SK-N-SH (cell line): ENCODE results near the gene SH3BP1. TPM values are rescaled to one million over a fixed set of nuclear protein-coding genes. Genes with fewer than 3 reads are reported as not detected.

Source experiments
- CTCF ChIA-PET: fragments of 300-600, 350-600 bp; formaldehyde crosslinking; extraction: SDS; loops from one replicate; lab custom pipeline; 2021; lab: Yijun Ruan, JAX
- POLR2A ChIA-PET: fragments of 350-600 bp; sonication (Branson Sonifier 250); formaldehyde crosslinking; extraction: SDS; loops from one replicate; lab custom pipeline; 2020; ENCODE audit warnings: antibody characterized with exemption, inconsistent platforms; lab: Yijun Ruan, JAX
- DNase-seq: peaks from one replicate; pipeline ENCODE4 v3.0.0; 2012
- H2AFZ ChIP-seq: fragments of 200-600 bp; sonication (generic); 2 replicates; pipeline ENCODE4 v1.8.1; 2016; ENCODE audit warnings: antibody characterized with exemption, mild to moderate bottlenecking, low read depth
- H3F3A ChIP-seq: fragments of 200-600 bp; sonication (generic); replicated peaks from 2 replicates; pipeline ENCODE3; 2016; ENCODE audit warnings: antibody characterized with exemption, mild to moderate bottlenecking; ENCODE audit not compliant: insufficient read depth
- H3K27ac ChIP-seq, 2 experiments: fragments of 200-500 bp in 1 of 2; fragments of 200-600 bp in 1 of 2; sonication (Bioruptor generic) in 1 of 2; sonication (generic), shearing (Covaris generic) in 1 of 2; 2 replicates each; pipeline versions ENCODE4 v1.5.1 to v1.6.1; 2014 to 2016; ENCODE audit warnings: low read depth in 2 of 2, inconsistent platforms in 1 of 2, low read length in 1 of 2, mild to moderate bottlenecking in 1 of 2, mixed read lengths in 1 of 2
- H3K27me3 ChIP-seq: fragments of 200-600 bp; sonication (generic), shearing (Covaris generic); 2 replicates; pipeline ENCODE4 v1.6.1; 2016; ENCODE audit warnings: mixed run types; ENCODE audit not compliant: insufficient read depth
- H3K36me3 ChIP-seq, 2 experiments: fragments of 200-500 bp in 1 of 2; fragments of 200-600 bp in 1 of 2; sonication (Bioruptor generic) in 1 of 2; sonication (generic) in 1 of 2; replicated peaks in 1 of 2; 2 replicates each; pipeline versions ENCODE3 to v1.5.1; 2014 to 2016; ENCODE audit warnings: low read length in 1 of 2, mild to moderate bottlenecking in 1 of 2; ENCODE audit not compliant: insufficient read depth in 2 of 2, control insufficient read depth in 1 of 2
- H3K4me1 ChIP-seq, 2 experiments: fragments of 200-500 bp in 1 of 2; fragments of 200-600 bp in 1 of 2; sonication (Bioruptor generic) in 1 of 2; sonication (generic), shearing (Covaris generic) in 1 of 2; 2 replicates each; pipeline versions ENCODE4 v1.5.1 to v1.6.1; 2014 to 2016; ENCODE audit warnings: low read depth in 1 of 2, low read length in 1 of 2, mixed run types in 1 of 2; ENCODE audit not compliant: insufficient read depth in 2 of 2, control insufficient read depth in 1 of 2
- H3K4me2 ChIP-seq: fragments of 200-600 bp; sonication (generic), shearing (Covaris generic); 2 replicates; pipeline ENCODE4 v1.6.1; 2017; ENCODE audit warnings: mixed run types
- H3K4me3 ChIP-seq, 2 experiments: fragments of 200-500 bp in 1 of 2; fragments of 200-600 bp in 1 of 2; sonication (Bioruptor generic) in 1 of 2; sonication (generic), shearing (Covaris generic) in 1 of 2; 2 replicates each; pipeline versions ENCODE4 v1.5.1 to v1.8.1; 2014 to 2016; ENCODE audit warnings: low read depth in 2 of 2, inconsistent platforms in 1 of 2, low read length in 1 of 2, mild to moderate bottlenecking in 1 of 2, mixed read lengths in 1 of 2, moderate library complexity in 1 of 2
- H3K79me2 ChIP-seq: fragments of 200-600 bp; sonication (generic); 2 replicates; pipeline ENCODE4 v1.8.1; 2017; ENCODE audit warnings: mild to moderate bottlenecking; ENCODE audit not compliant: insufficient read depth
- H3K9ac ChIP-seq: fragments of 200-600 bp; sonication (generic); 2 replicates; pipeline ENCODE4 v1.6.1; 2017; ENCODE audit warnings: mixed run types
- H3K9me2 ChIP-seq: fragments of 200-600 bp; sonication (generic); 2 replicates; pipeline ENCODE4 v1.6.1; 2017; ENCODE audit warnings: mixed run types
- H3K9me3 ChIP-seq: fragments of 200-600 bp; sonication (generic); 2 replicates; pipeline ENCODE4 v1.6.1; 2017; ENCODE audit warnings: mixed run types, mild to moderate bottlenecking, moderate library complexity
- H4K20me1 ChIP-seq: fragments of 200-600 bp; sonication (generic); 2 replicates; pipeline ENCODE4 v1.6.1; 2017; ENCODE audit warnings: mild to moderate bottlenecking, mixed run types; ENCODE audit not compliant: insufficient read depth
- CHD2 ChIP-seq: fragments of 150-350 bp; IDR thresholded peaks from 2 replicates; pipeline ENCODE4 v1.6.1; 2018; ENCODE audit warnings: low read length; ENCODE audit not compliant: partially characterized antibody
- CTCF ChIP-seq: fragments of 200-600 bp; sonication (generic); IDR thresholded peaks from 2 replicates; pipeline ENCODE4 v1.6.1; 2017; ENCODE audit warnings: antibody characterized with exemption, mild to moderate bottlenecking, moderate library complexity
- ELF1 ChIP-seq: IDR thresholded peaks from 2 replicates; pipeline ENCODE4 v1.4.0; 2012
- EP300 ChIP-seq, 2 experiments: IDR thresholded peaks; 2 replicates each; pipeline versions ENCODE4 v1.4.0 to v1.6.1; 2012; ENCODE audit warnings: borderline replicate concordance in 1 of 2, low read depth in 1 of 2, low read length in 1 of 2
- EZH2phosphoT487 ChIP-seq: fragments of 200-600 bp; sonication (generic); IDR thresholded peaks from 2 replicates; pipeline ENCODE4 v1.6.1; 2017; ENCODE audit warnings: low read depth, mixed run types, mild to moderate bottlenecking, antibody characterized with exemption, moderate library complexity, borderline replicate concordance
- FOXJ3 ChIP-seq: sonication (generic); formaldehyde crosslinking; IDR thresholded peaks from 2 replicates; pipeline ENCODE4 v1.5.1; 2020; ENCODE audit warnings: mild to moderate bottlenecking, missing genetic modification reagents
- FOXM1 ChIP-seq: IDR thresholded peaks from 2 replicates; pipeline ENCODE4 v1.4.0; 2012; ENCODE audit warnings: low read depth, mild to moderate bottlenecking
- IRF3 ChIP-seq: fragments of 150-350 bp; IDR thresholded peaks from 2 replicates; pipeline ENCODE4 v1.6.1; 2016; ENCODE audit warnings: mild to moderate bottlenecking, low read depth, low read length
- JUND ChIP-seq: IDR thresholded peaks from 2 replicates; pipeline ENCODE4 v1.4.0; 2012
- MAX ChIP-seq: IDR thresholded peaks from 2 replicates; pipeline ENCODE4 v1.4.0; 2012; ENCODE audit warnings: low read depth
- MEF2A ChIP-seq: IDR thresholded peaks from 2 replicates; pipeline ENCODE4 v1.4.0; 2012; ENCODE audit warnings: low read depth, borderline replicate concordance
- MXI1 ChIP-seq: IDR thresholded peaks from 2 replicates; pipeline ENCODE4 v1.6.1; 2012; ENCODE audit warnings: mild to moderate bottlenecking, low read depth, low read length, improper control_type of control experiment
- NRF1 ChIP-seq: IDR thresholded peaks from 2 replicates; pipeline ENCODE4 v1.6.1; 2012; ENCODE audit warnings: low read depth, mild to moderate bottlenecking, low read length
- PBX3 ChIP-seq: IDR thresholded peaks from 2 replicates; pipeline ENCODE4; 2012
- POLR2AphosphoS5 ChIP-seq: IDR thresholded peaks from 2 replicates; pipeline ENCODE4 v1.6.1; 2012; ENCODE audit warnings: low read depth, low read length
- RAD21 ChIP-seq: IDR thresholded peaks from 2 replicates; pipeline ENCODE4 v1.6.1; 2012; ENCODE audit warnings: mild to moderate bottlenecking, low read length
- RCOR1 ChIP-seq: fragments of 150-350 bp; IDR thresholded peaks from 2 replicates; pipeline ENCODE4 v1.6.1; 2017; ENCODE audit warnings: antibody characterized with exemption, low read length
- RFX5 ChIP-seq: IDR thresholded peaks from 2 replicates; pipeline ENCODE4 v1.6.1; 2012; ENCODE audit warnings: mild to moderate bottlenecking, improper control_type of control experiment, low read length
- SIN3A ChIP-seq: IDR thresholded peaks from 2 replicates; pipeline ENCODE4 v1.6.1; 2012; ENCODE audit warnings: low read depth, mild to moderate bottlenecking, low read length, moderate library complexity, borderline replicate concordance
- SMC3 ChIP-seq: IDR thresholded peaks from 2 replicates; pipeline ENCODE4 v1.6.1; 2012; ENCODE audit warnings: low read depth, low read length, improper control_type of control experiment
- TAF1 ChIP-seq: IDR thresholded peaks from 2 replicates; pipeline ENCODE4 v1.6.1; 2012; ENCODE audit warnings: low read depth, mild to moderate bottlenecking, low read length, moderate library complexity, borderline replicate concordance
- TCF12 ChIP-seq: IDR thresholded peaks from 2 replicates; pipeline ENCODE4 v1.4.0; 2012
- TEAD4 ChIP-seq: IDR thresholded peaks from 2 replicates; pipeline ENCODE4 v1.4.0; 2012; ENCODE audit warnings: mild to moderate bottlenecking, borderline replicate concordance; ENCODE audit not compliant: insufficient read depth
- USF2 ChIP-seq: fragments of 150-350 bp; IDR thresholded peaks from 2 replicates; pipeline ENCODE4 v1.6.1; 2017; ENCODE audit warnings: antibody characterized with exemption, low read length, low read depth, borderline replicate concordance
- YY1 ChIP-seq: IDR thresholded peaks from 2 replicates; pipeline ENCODE4 v1.4.0; 2012; ENCODE audit warnings: low read depth, mild to moderate bottlenecking
- WGBS: methylation state at CpG from one replicate; pipeline ENCODE4 v1.1.6; 2017; ENCODE audit warnings: low lambda C conversion rate; 5-methylcytosine and 5-hydroxymethylcytosine counted together
- polyA plus RNA-seq, 3 experiments: library from polyadenylated mRNA; depleted of rRNA; stranded (reverse); fragments of >200 nt; gene quantifications; 2 replicates each; pipeline ENCODE4 v1.2.3, GENCODE V29; 2012

SH3BP1 gene
- polyA plus RNA-seq, 1 of the 3 experiments (the other 2 are of a cell fraction), result 8.9 TPM

GRCh38 chr22:37617431-37617830 is 22.0 kb upstream of the SH3BP1 start:
- CTCF ChIA-PET, result interaction anchor here (1.2 to 34.3 kb wide), 5 partner anchors 10 to 52 kb away, joined by 4 to 898 read pairs (median 8); partner anchors contain the start of genes LGALS1, NOL12 and PDXP
- no peak for TF ChIP-seq EZH2phosphoT487
- TF ChIP-seq POLR2AphosphoS5, result no peak
- TF ChIP-seq RAD21, result no peak
- no peak for TF ChIP-seq TEAD4
- TF ChIP-seq MEF2A, result no peak
- TF ChIP-seq CTCF, result no peak
- no peak for TF ChIP-seq FOXJ3
- TF ChIP-seq YY1, result no peak
- no peak for TF ChIP-seq ELF1
- no peak for TF ChIP-seq FOXM1
- TF ChIP-seq JUND, result no peak
- TF ChIP-seq EP300 (IDR thresholded peaks at IDR 0.05; ENCODE audit: borderline replicate concordance in 1 of 2, low read depth in 1 of 2, low read length in 1 of 2), result no peak
- no peak for TF ChIP-seq SMC3
- H3K4me3 ChIP-seq, result no peak overlapping the region
- no peak overlapping the region for H3K9ac ChIP-seq
- no peak overlapping the region for H3K27ac ChIP-seq
- H3K4me2 ChIP-seq, result no peak overlapping the region
- H3K27me3 ChIP-seq, result no peaks in the 10 kb centered on the region
- POLR2A ChIA-PET, result interaction anchor here (1.3 kb wide), 1 partner anchor 9 kb away, joined by 3 read pairs; no protein-coding TSS in a partner anchor
- 100% methylated on average over 1 of the region's 1 CpG for WGBS
- no peaks in the 10 kb centered on the region for H3K4me1 ChIP-seq
- H2AFZ ChIP-seq, result no peak overlapping the region
- DNase-seq, result no peak
- no peaks in the 10 kb centered on the region for H3K9me3 ChIP-seq
- H3F3A ChIP-seq, result peaks cover 2% of the 10 kb centered on the region
- H3K79me2 ChIP-seq, result peaks cover 4% of the 10 kb centered on the region; the same call in 1 of the 2 replicates
- H3K9me2 ChIP-seq, result no peaks in the 10 kb centered on the region
- no peaks in the 10 kb centered on the region for H4K20me1 ChIP-seq
- peaks cover 0 to 30% of the 10 kb centered on the region in 2 experiments for H3K36me3 ChIP-seq

- no peak overlapping the region for H3K4me2 ChIP-seq
- CTCF ChIA-PET, result interaction anchor here (1.2 to 34.3 kb wide), 5 partner anchors 11 to 51 kb away, joined by 4 to 898 read pairs (median 8); partner anchors contain the start of genes LGALS1, NOL12 and PDXP
- TF ChIP-seq IRF3 (no peak), RAD21 (no peak), RCOR1 (no peak), PBX3 (no peak), MAX (no peak), RFX5 (no peak), SIN3A (no peak), CHD2 (no peak), TCF12 (no peak), TEAD4 (no peak), TAF1 (no peak), USF2 (no peak), NRF1 (no peak), SMC3 (no peak), JUND (no peak), MXI1 (no peak)
Observed at GRCh38 chr22:37618072-37618656, 21.3 kb upstream of the SH3BP1 start.

More at GRCh38 chr22:37618072-37618656, 21.3 kb upstream of the SH3BP1 start:
- WGBS, result 97% methylated on average over 7 of the region's 14 CpGs
- Histone ChIP-seq H3K79me2 (no peaks in the 10 kb centered on the region), H3K9me2 (no peaks in the 10 kb centered on the region), H3K9ac (no peak overlapping the region), H3F3A (peaks cover 4% of the 10 kb centered on the region), H3K27ac (no peak overlapping the region), H3K27me3 (no peaks in the 10 kb centered on the region), H3K36me3 (peaks cover 0 to 30% of the 10 kb centered on the region in 2 experiments), H2AFZ (no peak overlapping the region), H3K4me1 (no peaks in the 10 kb centered on the region), H4K20me1 (no peaks in the 10 kb centered on the region), H3K9me3 (no peaks in the 10 kb centered on the region), H3K4me3 (no peak overlapping the region)
- POLR2A ChIA-PET, result interaction anchor here (1.3 kb wide), 1 partner anchor 10 kb away, joined by 3 read pairs; no protein-coding TSS in a partner anchor
- DNase-seq, result no peak
